Measurements from ENCODE around the gene BRAF.
A peak's percentile ranks its signal among the peaks of the same experiment; 100 is the strongest.
"Not testable (repeated sequence)": the region's sequence is repeated elsewhere in the genome, so short reads cannot be mapped to it uniquely, and the experiment has no call there.

The BRAF gene

GRCh38 chr7:140689199-140690152, 235.3 kb downstream of the BRAF start:
- DNase-seq (ENCODE audit: low read depth, low spot score): no peak
- no peak overlapping the region for H3K27ac ChIP-seq

DNA sequence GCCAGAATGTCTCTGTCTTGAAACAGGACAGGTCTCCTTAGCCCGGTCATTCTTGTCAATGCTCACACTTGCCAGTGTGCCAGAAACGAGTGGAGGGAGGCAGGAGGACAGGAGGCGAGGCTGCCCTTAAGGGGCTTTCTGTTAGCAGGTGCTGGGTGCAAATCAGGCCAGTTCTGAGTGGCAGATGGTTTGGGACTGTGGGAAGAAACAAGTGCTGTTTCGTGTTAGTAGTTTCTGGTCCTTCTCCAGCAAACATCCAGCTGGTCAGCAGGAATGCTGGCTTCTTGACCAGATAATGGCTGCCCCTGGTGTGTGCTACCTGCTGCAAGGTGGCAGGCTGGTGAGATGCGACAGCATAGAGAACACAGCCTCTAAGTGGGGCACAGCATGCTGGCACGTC, 236.4 kb downstream of the BRAF start:
- no peak for DNase-seq (ENCODE audit: low read depth, low spot score)
- no peak overlapping the region for H3K27ac ChIP-seq

DNA sequence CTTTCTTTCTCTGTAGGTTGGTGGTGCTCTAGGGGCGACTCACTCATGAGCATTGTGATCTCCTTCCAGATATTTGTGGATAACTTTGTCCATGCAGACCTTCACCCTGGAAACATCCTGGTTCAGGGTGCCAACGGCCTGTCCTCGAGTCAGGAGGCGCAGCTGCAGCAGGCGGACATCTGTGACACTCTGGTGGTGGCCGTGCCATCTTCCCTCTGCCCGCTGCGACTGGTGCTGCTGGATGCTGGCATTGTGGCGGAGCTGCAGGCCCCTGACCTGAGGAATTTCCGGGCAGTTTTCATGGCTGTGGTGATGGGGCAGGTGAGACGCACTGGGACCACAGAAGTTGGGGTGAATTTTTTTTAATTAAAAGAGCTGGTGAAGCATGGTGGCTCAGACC, 237.8 kb downstream of the BRAF start:
- DNase-seq (ENCODE audit: low read depth, low spot score): no peak
- no peak overlapping the region for H3K27ac ChIP-seq

- no peak for DNase-seq (ENCODE audit: low read depth, low spot score)
Observed at GRCh38 chr7:140685407-140686087, 239.2 kb downstream of the BRAF start.

DNA sequence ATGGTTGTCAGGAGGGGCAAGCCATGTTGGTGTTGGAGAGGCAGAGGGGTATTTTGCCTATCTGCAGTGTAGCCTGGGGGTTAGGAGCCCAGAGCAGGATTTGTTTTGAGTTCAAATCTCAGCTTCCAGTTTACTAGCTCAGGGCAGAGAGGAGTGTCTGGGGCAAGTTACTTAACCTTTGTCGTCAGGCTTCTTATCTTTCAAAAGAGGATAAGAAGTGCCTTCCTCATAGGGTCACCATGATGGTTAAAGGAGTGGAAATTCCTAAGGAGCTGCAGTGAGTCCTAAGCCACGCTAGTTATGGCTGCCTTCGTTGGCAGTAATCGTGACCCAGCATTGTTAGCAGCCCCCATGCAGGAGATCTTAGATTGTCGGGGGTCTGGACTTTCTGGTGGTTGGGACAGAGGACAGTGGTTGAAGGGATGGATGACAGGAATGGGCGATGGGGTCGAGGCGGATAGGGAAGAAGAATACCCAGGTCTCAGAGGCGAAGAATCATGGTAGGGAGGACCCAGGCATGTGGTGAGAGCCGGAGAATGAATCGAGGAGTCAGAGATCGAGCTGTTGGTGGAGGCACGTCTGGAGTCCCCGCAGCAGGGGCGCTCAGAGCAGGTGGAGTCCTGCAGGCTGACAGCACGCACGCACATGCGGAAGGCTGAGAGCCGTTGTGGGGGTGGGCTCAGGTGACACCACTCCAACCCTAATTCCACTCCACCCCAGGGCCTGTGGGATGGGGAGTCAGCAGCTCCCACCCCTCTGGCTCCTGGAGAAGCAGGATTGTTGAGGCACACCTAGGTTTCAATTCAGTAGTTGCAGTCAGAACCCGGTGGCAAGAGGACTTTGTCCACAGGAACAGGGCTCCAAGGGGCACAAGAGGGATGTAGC, 240.4 kb downstream of the BRAF start:
- no peak overlapping the region for H3K27ac ChIP-seq
- no peak for DNase-seq (ENCODE audit: low read depth, low spot score)

More at GRCh38 chr7:140685407-140686087, 239.2 kb downstream of the BRAF start:
- H3K27ac ChIP-seq: no peak overlapping the region

- no peak for DNase-seq (ENCODE audit: low read depth, low spot score)
- no peak overlapping the region for H3K27ac ChIP-seq
Observed at GRCh38 chr7:140683657-140684056, 241.1 kb downstream of the BRAF start.

- no peak overlapping the region for H3K27ac ChIP-seq
- no peak for DNase-seq (ENCODE audit: low read depth, low spot score)
Observed at GRCh38 chr7:140681766-140682165, 243.0 kb downstream of the BRAF start.

- no peak overlapping the region for H3K27ac ChIP-seq
Observed at GRCh38 chr7:140680886-140681285, 243.8 kb downstream of the BRAF start.

DNA sequence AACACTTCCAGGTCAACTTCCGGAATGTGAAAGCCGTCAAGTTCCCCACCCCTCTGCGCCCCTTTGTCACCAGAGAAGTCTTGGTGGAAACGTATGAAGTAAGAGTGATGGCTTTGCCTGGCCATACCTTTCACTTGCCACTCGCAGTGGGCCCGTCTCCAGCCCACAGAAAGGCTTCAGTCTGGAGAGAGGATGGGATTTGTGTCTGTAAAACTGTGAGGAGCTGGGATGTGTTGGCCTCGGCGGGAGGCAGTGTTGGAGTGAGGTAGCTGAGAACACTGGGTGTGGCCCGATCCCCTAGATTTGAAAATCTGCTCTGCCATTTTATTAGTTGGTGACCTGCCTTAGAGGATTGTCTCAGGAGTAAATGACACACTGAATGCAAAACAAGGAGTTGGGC, 245.5 kb downstream of the BRAF start:
- no peak overlapping the region for H3K27ac ChIP-seq
- DNase-seq (ENCODE audit: low read depth, low spot score): no peak

More at GRCh38 chr7:140680886-140681285, 243.8 kb downstream of the BRAF start:
- no peak for DNase-seq (ENCODE audit: low read depth, low spot score)

GRCh38 chr7:140678816-140679130, 246.0 kb downstream of the BRAF start:
- H3K27ac ChIP-seq: no peak overlapping the region
- no peak for DNase-seq (ENCODE audit: low read depth, low spot score)

DNA sequence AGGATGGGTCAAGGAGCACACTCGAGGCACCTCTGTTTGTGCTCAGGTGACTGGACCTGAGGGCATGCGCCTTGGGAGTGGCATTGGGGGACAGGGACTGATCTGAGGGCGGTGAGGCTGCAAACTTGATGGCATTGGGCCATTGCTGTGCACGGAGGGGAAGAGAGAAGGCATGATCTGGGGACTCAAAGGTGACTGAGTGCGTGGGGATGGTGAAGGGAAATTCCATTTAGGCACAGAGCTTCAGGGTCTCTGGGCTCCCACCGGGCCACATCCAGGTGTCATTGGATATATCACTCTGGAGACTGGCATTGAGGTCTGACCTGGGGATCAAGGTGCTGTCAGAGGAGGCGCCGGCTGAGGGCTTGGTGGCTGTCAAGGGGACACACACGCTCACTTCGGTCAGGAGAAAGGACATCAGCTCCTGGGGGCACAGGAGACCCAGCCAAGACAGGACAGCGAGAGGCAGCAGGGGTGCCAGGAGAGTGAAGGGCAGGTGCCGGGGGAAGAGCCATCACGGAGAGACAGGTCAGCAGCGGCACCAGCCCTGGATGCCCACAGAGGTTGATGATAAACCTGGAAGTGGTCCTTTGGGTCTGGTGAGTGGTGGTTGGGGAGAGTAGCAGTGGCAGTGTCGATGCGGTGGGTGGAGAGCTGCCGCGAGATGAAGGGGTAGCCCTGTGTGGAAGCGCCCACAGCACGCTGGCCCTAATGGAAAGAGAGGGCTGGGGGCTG, 246.5 kb downstream of the BRAF start:
- no peak for DNase-seq (ENCODE audit: low read depth, low spot score)
- H3K27ac ChIP-seq: no peak overlapping the region

DNA sequence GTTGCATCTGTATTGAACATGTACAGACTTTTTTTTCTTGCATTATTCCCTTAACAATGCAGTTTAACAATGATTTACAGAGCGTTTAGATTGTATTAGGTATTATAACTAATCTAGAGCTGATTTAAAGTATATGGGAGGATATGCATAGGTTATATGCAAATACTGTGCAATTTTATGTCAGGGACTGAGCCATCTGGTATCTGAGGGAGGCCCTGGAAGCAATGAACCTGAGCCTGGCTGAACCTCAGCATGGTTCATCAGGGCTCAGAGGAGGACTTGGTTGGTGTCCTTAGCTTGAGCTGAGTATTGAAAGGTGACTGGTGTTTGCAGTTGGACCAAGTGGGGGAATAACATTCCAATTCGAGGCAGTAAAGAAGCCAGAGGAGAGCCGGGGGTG, 247.2 kb downstream of the BRAF start:
- no peak overlapping the region for H3K27ac ChIP-seq
- DNase-seq (ENCODE audit: low read depth, low spot score): no peak

DNA sequence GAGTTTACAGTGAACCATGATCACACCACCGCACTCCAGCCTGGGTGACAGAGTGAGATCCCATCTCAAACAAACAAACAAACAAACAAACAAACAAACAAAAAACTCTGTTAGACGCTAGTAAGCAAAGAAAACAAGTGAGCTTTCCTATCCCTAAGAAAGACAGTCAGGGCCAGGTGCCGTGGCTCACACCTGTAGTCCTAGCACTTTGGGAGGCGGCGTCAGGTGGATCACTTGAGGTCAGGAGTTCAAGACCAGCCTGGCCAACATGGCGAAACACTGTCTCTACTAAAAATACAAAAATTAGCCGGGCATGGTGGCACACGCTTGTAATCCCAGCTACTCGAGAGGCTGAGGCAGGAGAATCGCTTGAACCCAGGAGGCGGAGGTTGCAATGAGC, 247.8 kb downstream of the BRAF start:
- not testable (repeated sequence) for H3K27ac ChIP-seq; DNase-seq (ENCODE audit: low read depth, low spot score)

DNA sequence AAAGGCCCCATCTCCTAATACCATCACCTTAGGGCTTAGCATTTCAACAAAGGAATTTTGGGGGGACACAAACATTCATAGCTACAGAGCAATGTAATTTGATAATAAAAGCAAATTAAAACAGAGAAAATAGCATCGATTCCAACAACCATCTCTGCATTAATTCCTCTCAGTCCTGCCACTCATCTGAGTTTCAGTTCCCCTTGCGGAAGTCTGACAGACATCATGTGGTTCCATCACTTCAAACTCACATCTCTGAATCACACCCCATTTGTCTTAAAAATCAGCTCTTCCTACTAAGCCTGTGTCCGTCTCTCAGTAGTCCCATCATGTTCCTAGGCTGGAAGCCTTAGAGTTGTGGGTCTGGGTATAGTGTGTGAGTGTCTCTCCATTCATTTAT, 248.4 kb downstream of the BRAF start:
- no peak overlapping the region for H3K27ac ChIP-seq
- no peak for DNase-seq (ENCODE audit: low read depth, low spot score)

- DNase-seq (ENCODE audit: low read depth, low spot score): no peak
- H3K27ac ChIP-seq: peak overlapping the region; percentile 60
Observed at GRCh38 chr7:140675726-140676125, 249.0 kb downstream of the BRAF start.

DNA sequence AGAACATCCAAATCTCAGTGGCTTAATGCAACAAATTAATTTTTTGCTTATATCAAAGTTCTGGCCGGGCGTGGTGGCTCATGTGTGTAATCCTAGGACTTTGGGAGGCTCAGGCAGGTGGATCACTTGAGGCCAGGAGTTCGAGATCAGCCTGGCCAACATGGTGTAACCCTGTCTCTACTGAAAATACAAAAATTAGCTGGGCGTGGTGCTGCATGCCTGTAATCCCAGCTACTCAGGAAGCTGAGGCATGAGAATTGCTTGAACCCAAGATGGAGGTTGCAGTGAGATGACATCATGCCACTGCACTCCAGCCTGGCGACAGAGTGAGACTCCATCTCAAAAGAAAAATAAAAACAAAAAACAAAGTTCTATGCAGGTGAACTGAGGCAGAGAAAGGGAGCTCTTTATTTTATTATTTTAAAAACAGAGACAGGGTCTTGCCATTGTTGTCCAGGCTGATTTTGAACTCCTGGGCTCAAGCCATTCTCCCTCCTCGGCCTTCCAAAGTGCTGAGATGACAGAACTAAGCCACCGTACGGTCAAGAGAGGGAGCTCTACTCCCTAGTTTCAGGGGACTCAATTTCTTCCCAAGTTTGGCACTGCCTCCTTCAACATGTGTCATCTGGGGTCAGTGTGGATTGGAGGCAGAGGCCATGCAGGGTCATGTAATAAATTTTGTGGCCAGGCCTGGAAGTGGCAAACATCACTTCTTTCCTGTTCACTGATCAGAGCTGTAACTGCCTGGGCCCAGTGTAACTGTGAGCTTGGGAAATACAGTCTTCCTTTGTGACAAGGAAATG, 249.6 kb downstream of the BRAF start:
- no peak for DNase-seq (ENCODE audit: low read depth, low spot score)
- peak overlapping the region; percentile 60 for H3K27ac ChIP-seq

DNA sequence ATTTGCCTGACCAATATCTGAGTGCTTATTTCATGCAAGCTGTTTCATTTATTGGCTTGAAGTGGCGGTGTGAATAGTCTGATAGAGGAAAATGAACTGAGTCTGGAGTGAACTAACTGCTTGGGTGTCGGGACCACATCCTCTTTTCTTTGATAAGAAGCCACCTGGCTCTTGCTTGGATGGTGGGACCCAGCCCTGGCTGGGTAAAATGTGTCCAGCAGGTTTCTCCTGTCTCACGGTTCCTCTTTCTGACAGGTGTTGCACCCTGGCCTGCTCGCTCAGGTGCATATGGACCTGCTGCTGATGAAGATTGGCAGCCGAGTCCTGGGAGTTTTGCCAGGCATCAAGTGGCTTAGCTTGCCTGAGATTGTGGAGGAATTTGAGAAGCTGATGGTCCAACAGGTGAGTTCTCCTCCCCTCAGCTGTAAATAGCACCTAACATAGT, 250.4 kb downstream of the BRAF start:
- no peak for DNase-seq (ENCODE audit: low read depth, low spot score)
- peak overlapping the region; percentile 60 for H3K27ac ChIP-seq

DNA sequence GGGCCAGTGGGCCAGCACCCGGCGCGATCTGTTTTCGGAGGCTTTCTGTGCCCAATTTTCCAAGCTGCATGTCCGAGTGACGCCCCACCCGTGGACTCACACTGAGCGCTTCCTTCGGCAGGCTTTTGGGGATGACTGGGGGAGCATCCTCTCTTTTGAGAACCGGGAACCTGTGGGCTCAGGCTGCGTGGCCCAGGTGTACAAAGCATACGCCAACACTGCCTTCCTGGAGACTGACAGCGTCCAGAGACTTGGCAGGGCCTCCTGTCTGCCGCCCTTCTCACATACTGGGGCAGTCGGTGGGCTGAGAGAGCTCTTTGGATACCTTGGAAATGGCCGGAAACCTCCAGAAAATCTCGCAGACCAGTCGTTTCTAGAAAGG, 251.0 kb downstream of the BRAF start:
- DNase-seq (ENCODE audit: low read depth, low spot score): no peak
- H3K27ac ChIP-seq: peak overlapping the region; percentile 60

All from epithelial cell of prostate (primary cell).